HFFc6 (cell line): Measurements from ENCODE around the gene FADS6. TPM values are rescaled to one million over a fixed set of nuclear protein-coding genes. Genes with fewer than 3 reads are reported as not detected.

Source experiments
- DNase-seq: peaks from one replicate; pipeline ENCODE4 v3.0.0-alpha.2; 2018
- H3K27ac Mint-ChIP-seq: 2 replicates; pipeline ENCODE4 v1.8.0; 2020; ENCODE audit warnings: mild to moderate bottlenecking, mixed read lengths
- H3K27me3 Mint-ChIP-seq: 2 replicates; pipeline ENCODE4 v1.8.0; 2021; ENCODE audit warnings: mild to moderate bottlenecking, moderate library complexity, mixed read lengths; ENCODE audit not compliant: insufficient read depth
- H3K36me3 Mint-ChIP-seq: 2 replicates; pipeline ENCODE4 v1.8.0; 2021; ENCODE audit warnings: low read depth, mixed read lengths
- H3K4me1 Mint-ChIP-seq: 2 replicates; pipeline ENCODE4 v1.8.0; 2020; ENCODE audit warnings: low read depth, mixed read lengths
- H3K4me3 Mint-ChIP-seq: 2 replicates; pipeline ENCODE4 v1.8.0; 2020; ENCODE audit warnings: mild to moderate bottlenecking, moderate library complexity, mixed read lengths
- H3K9me3 Mint-ChIP-seq: 2 replicates; pipeline ENCODE4 v1.8.0; 2020; ENCODE audit warnings: mild to moderate bottlenecking, mixed read lengths
- CTCF ChIP-seq: fragments of 200-600 bp; sonication (generic); IDR thresholded peaks from 2 replicates; pipeline ENCODE4 v1.5.0; 2021; ENCODE audit warnings: antibody characterized with exemption, mild to moderate bottlenecking
- long read RNA-seq: library from polyadenylated mRNA; unstranded; transcript quantifications from one replicate; pipeline ENCODE4 v2.0.0, GENCODE V29; 2019
- total RNA-seq, 6 experiments: library from RNA; stranded (reverse); fragmentation: NEBNext Ultra II Directional; extraction: Animal tissue kit (Norgen Biotek cat#: 25700); gene quantifications; 2 replicates in 1 of 6; 3 replicates in 5 of 6; pipeline ENCODE4 v1.2.3, GENCODE V29; 2021

The FADS6 gene
- total RNA-seq = not detected
- long read RNA-seq = 0 reads

GRCh38 chr17:74892974-74893911 lies at the start of gene FADS6:
FADS6 (minus strand) TSS chr17:74893633; CDS start chr17:74893595, 38 bp downstream.
- no peaks in the 10 kb centered on the region for H3K36me3 Mint-ChIP-seq
- no peak for DNase-seq
- H3K27ac Mint-ChIP-seq = no peak within 1 kb of the TSS
- H3K4me1 Mint-ChIP-seq = no peaks in the 10 kb centered on the region
- no peak for TF ChIP-seq CTCF
- no peak within 1 kb of the TSS for H3K4me3 Mint-ChIP-seq
- peaks cover 59% of the 10 kb centered on the region for H3K27me3 Mint-ChIP-seq
- H3K9me3 Mint-ChIP-seq = no peaks in the 10 kb centered on the region

GRCh38 chr17:74941128-74941725 lies 47.8 kb upstream of the FADS6 start:
- Mint-ChIP-seq H3K27me3 (peaks cover 57% of the 10 kb centered on the region), H3K36me3 (no peaks in the 10 kb centered on the region)

GRCh38 chr17:74939534-74939933 lies 46.1 kb upstream of the FADS6 start:
- DNase-seq = no peak
- H3K27me3 Mint-ChIP-seq = peaks cover 65% of the 10 kb centered on the region
- TF ChIP-seq CTCF = no peak
- H3K9me3 Mint-ChIP-seq = no peaks in the 10 kb centered on the region
- H3K27ac Mint-ChIP-seq = no peak overlapping the region
- no peak overlapping the region for H3K4me3 Mint-ChIP-seq
- H3K4me1 Mint-ChIP-seq = no peaks in the 10 kb centered on the region
- H3K36me3 Mint-ChIP-seq = no peaks in the 10 kb centered on the region

More at GRCh38 chr17:74941128-74941725, 47.8 kb upstream of the FADS6 start:
- Mint-ChIP-seq H3K9me3 (no peaks in the 10 kb centered on the region), H3K4me3 (no peak overlapping the region), H3K4me1 (no peaks in the 10 kb centered on the region), H3K27ac (no peak overlapping the region)
- TF ChIP-seq CTCF = no peak
- no peak for DNase-seq

- no peak for DNase-seq
Measured at GRCh38 chr17:74938194-74938950, 44.9 kb upstream of the FADS6 start.

More at GRCh38 chr17:74938194-74938950, 44.9 kb upstream of the FADS6 start:
- Mint-ChIP-seq H3K27ac (no peak overlapping the region), H3K36me3 (no peaks in the 10 kb centered on the region), H3K27me3 (peaks cover 64% of the 10 kb centered on the region), H3K4me3 (no peak overlapping the region), H3K9me3 (no peaks in the 10 kb centered on the region), H3K4me1 (no peaks in the 10 kb centered on the region)
- no peak for TF ChIP-seq CTCF
